ENCODE measurements around the gene HOGA1. TPM values are rescaled to one million over a fixed set of nuclear protein-coding genes. Genes with fewer than 3 reads are reported as not detected.

HOGA1 gene
- total RNA-seq, 1 experiment from 2014 or later: 0.08 TPM

DNA sequence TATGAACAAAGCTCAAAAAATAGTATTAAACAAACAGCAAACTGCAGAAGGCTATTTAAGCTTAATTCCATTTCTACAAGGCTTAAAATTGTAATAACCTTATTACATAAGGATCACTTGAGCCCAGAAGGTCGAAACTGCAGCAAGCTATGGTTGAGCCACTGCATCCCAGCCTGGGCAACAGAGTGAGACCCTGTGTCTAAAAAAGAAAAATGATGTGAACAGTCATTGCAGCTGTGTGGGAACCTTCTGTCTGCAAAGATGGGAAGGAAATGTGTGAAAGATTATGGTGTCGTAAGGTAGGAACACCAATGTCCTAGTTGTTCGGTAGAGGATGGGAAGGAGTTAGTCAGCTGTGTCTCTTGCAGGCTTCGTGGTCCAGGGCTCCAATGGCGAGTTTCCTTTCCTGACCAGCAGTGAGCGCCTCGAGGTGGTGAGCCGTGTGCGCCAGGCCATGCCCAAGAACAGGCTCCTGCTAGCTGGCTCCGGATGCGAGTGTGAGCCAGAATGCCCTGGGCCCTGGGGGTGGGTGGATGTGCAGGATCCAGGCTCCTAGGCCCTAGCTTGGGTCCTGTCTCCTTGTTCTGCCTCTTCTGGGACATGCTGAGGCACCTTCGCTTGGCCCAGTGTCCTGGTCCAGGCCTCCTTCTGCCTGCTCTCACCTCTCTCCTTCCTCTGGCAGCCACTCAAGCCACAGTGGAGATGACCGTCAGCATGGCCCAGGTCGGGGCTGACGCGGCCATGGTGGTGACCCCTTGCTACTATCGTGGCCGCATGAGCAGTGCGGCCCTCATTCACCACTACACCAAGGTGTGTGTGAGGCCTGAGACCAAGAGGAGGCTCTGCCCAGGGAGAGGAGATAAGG lies 14.4 kb downstream of the HOGA1 start (continued):
- TF ChIP-seq, protein P1, sequence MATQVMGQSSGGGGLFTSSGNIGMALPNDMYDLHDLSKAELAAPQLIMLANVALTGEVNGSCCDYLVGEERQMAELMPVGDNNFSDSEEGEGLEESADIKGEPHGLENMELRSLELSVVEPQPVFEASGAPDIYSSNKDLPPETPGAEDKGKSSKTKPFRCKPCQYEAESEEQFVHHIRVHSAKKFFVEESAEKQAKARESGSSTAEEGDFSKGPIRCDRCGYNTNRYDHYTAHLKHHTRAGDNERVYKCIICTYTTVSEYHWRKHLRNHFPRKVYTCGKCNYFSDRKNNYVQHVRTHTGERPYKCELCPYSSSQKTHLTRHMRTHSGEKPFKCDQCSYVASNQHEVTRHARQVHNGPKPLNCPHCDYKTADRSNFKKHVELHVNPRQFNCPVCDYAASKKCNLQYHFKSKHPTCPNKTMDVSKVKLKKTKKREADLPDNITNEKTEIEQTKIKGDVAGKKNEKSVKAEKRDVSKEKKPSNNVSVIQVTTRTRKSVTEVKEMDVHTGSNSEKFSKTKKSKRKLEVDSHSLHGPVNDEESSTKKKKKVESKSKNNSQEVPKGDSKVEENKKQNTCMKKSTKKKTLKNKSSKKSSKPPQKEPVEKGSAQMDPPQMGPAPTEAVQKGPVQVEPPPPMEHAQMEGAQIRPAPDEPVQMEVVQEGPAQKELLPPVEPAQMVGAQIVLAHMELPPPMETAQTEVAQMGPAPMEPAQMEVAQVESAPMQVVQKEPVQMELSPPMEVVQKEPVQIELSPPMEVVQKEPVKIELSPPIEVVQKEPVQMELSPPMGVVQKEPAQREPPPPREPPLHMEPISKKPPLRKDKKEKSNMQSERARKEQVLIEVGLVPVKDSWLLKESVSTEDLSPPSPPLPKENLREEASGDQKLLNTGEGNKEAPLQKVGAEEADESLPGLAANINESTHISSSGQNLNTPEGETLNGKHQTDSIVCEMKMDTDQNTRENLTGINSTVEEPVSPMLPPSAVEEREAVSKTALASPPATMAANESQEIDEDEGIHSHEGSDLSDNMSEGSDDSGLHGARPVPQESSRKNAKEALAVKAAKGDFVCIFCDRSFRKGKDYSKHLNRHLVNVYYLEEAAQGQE (IDR thresholded peaks at IDR 0.05; ENCODE audit: insufficient read depth in 1 of 2, low read depth in 2 of 2, low read length in 1 of 2): no peak

DNA sequence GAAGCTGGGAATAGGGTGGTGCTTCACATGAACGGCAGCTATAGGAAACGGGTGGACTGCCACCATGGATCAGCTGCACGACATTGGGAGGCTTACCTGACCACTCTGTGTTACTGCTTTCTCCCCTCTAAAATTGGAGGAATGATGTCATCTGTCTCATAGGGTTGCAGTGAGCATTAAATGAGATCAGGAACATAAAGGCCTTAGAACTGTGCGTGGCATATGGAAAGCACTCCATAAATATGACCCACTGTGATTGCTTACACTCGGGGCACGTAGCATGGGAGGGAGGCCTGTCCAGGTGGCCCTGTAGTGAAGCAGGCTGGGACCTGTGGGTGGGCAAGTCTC lies 15.1 kb downstream of the HOGA1 start:
- no peaks in the 10 kb centered on the region for H3K36me3 ChIP-seq (ENCODE audit: control insufficient read depth, insufficient read depth, low read length)
- no peak for DNase-seq (ENCODE audit: low read depth, low spot score)
- H3K4me1 ChIP-seq (ENCODE audit: control insufficient read depth, insufficient read depth, low read length): peaks cover 14% of the 10 kb centered on the region; the same call in 1 of the 2 replicates
- POLR2A ChIA-PET: no interaction called here
- intact Hi-C loops (cut with micrococcal nuclease; ENCODE audit: unreplicated experiment) (no loop called here), in situ Hi-C loops (cut with HindIII; ENCODE audit: low pct_unique_long_range_greater_than_20kb, low sequenced_read_pairs) (no loop called here)
- no peaks in the 10 kb centered on the region for H3K27me3 ChIP-seq (ENCODE audit: control insufficient read depth, insufficient read depth, low read length)
- TF ChIP-seq POLR2AphosphoS5 (IDR thresholded peaks at IDR 0.05; ENCODE audit: low read depth, low read length): no peak
- TF ChIP-seq SIN3A (IDR thresholded peaks at IDR 0.05; ENCODE audit: borderline replicate concordance, insufficient read depth, low read depth, low read length): no peak
- TF ChIP-seq TCF7L2 (IDR thresholded peaks at IDR 0.05; ENCODE audit: low read depth, low read length): no peak
- TF ChIP-seq, protein P2, sequence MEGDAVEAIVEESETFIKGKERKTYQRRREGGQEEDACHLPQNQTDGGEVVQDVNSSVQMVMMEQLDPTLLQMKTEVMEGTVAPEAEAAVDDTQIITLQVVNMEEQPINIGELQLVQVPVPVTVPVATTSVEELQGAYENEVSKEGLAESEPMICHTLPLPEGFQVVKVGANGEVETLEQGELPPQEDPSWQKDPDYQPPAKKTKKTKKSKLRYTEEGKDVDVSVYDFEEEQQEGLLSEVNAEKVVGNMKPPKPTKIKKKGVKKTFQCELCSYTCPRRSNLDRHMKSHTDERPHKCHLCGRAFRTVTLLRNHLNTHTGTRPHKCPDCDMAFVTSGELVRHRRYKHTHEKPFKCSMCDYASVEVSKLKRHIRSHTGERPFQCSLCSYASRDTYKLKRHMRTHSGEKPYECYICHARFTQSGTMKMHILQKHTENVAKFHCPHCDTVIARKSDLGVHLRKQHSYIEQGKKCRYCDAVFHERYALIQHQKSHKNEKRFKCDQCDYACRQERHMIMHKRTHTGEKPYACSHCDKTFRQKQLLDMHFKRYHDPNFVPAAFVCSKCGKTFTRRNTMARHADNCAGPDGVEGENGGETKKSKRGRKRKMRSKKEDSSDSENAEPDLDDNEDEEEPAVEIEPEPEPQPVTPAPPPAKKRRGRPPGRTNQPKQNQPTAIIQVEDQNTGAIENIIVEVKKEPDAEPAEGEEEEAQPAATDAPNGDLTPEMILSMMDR (IDR thresholded peaks at IDR 0.05): no peak
- TF ChIP-seq, protein P1 (IDR thresholded peaks at IDR 0.05; ENCODE audit: insufficient read depth in 1 of 2, low read depth in 2 of 2, low read length in 1 of 2): no peak
- H3K4me3 ChIP-seq (ENCODE audit: low read depth in 2 of 2, low read length in 2 of 2): no peak overlapping the region
- BruUV-seq (replicated peaks): no TSS peak
- H3K9me3 ChIP-seq (ENCODE audit: control insufficient read depth, insufficient read depth, low read depth, low read length): no peaks in the 10 kb centered on the region
- CTCF ChIA-PET: no interaction called here
- no peak overlapping the region for H3K27ac ChIP-seq (ENCODE audit: low read length)
- ATAC-seq: no peak

All from Panc1 (cell line).